ENCODE results near the gene OR10A6.

Gene OR10A6

GRCh38 chr11:7910286-7910788, 20.7 kb downstream of the OR10A6 start:
- no peak for DNase-seq (ENCODE audit: low read depth, low spot score)

GRCh38 chr11:7909585-7910285, 21.3 kb downstream of the OR10A6 start:
- DNase-seq (ENCODE audit: low read depth, low spot score) = no peak

DNA sequence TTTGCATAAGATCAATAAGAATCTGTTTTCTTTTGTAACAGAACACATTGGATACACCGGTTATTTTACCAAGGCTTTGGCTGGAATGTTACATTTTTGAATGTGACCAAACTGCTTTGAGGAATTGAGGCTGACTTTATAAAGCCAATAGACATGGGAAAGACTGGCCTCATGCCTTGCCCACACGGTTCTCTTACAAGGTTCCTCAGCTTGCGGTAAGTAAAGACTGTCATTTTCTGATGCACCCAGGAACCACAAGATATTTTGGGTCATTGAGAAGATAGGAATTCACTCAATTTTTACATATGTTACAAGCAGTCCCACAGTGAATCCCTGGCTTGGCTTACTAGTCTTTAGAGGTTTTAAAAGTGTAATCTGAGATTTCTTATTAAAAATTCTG, 23.9 kb downstream of the OR10A6 start:
- DNase-seq (ENCODE audit: low read depth, low spot score) = no peak

DNA sequence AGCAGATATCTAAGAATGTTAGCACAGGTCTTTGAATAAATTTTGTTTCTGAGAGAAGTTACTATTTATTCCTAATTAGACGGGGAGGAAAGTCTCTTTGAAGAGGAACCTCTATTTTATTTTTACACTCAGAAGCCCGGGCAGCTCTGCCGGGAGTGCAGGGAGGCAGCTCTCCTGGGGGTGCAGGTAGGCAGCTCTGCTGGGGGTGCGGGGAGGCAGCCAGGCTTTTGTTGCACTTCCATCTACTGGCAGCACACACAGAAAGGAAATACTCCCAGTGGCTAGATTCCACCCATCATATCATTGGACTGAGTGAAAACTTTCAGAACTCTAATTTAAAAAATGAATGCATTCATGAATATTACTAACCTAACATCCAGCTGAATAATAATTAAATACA, 24.6 kb downstream of the OR10A6 start:
- DNase-seq (ENCODE audit: low read depth, low spot score) = no peak

DNA sequence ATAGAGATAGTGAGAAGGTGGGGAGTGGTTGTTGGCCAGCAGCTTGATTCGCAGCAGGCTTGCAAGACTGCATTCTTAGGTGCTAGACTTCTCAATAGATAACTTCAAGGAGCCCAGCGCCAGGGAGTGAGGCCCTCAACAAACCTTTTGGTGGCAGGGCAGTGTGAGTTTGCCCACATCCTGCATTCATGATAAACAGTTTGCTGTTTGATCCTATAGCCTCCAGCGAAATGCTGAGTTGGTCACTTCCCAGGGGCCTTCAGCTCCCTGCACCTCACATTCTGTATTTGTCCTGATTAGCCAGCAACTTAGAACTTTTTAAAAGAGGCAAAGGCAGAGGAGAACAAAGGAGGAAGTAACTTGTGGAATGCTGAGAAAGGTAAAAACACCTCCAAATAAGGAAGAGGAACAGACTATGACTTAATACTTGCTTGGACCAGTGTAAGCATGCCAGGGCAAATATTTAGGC, 25.1 kb downstream of the OR10A6 start:
- DNase-seq (ENCODE audit: low read depth, low spot score) = no peak

GRCh38 chr11:7905549-7905948, 25.5 kb downstream of the OR10A6 start:
- DNase-seq (ENCODE audit: low read depth, low spot score) = no peak

DNA sequence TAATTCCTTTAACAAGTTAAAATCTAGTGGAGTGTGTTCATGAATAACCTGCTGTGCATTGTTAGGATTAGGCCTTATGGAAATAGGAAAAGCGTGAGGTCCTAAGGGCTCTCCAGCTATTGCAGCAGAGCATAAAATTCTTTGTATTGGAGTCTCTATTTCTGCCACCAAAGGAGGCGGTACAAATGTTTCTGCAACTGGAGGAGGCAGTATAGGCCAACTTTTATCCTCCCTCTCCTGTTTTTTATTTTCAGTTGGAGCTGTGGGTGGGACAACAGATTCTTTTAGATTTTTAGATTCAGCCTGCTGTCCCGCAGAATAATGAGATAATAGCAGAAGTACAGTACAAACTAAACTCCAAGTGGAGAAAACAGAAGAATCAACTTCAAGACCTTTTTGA, 26.2 kb downstream of the OR10A6 start:
- DNase-seq (ENCODE audit: low read depth, low spot score) = no peak

GRCh38 chr11:7903940-7904339, 27.1 kb downstream of the OR10A6 start:
- DNase-seq (ENCODE audit: low read depth, low spot score) = no peak

GRCh38 chr11:7901319-7901854, 29.7 kb downstream of the OR10A6 start:
- no peak for DNase-seq (ENCODE audit: low read depth, low spot score)

DNA sequence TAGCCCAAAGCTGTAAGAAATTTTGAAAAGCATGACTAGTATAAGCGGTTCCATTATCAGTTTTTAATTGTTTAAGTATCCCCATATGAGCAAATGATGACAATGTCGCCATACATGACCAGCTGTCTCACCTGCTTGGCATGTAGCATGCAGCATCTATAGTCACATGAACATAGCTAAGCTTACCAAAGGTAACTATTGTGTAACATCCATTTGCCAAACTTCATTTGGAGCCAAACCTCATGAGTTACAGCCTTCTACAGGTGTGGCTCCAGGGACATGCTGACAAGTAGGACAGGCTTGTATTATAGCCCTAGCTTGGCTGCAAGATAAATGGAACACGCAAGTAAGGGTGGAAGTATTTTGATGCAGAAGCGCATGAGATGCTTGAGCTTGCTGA, 30.4 kb downstream of the OR10A6 start:
- DNase-seq (ENCODE audit: low read depth, low spot score) = no peak

DNA sequence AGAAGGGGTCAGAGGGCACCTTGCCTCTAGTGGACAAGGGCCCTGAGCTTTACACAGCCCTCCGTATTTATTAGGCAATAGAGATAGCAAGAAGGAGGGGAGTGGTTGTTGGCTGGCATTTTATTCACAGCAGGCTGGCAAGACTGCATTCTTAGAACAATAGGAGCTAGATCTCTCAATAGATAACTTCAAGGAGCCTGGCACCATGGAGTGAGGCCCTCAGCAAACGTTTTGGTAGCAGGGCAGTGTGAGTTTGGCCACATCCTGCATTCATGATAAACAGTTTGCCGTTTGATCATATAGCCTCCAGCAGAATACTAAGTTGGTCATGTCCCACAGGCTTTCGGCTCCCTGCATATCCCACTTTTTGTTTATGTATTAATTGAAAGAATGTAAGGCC, 31.6 kb downstream of the OR10A6 start:
- no peak for DNase-seq (ENCODE audit: low read depth, low spot score)

GRCh38 chr11:7898666-7899283, 32.3 kb downstream of the OR10A6 start:
- no peak for DNase-seq (ENCODE audit: low read depth, low spot score)

GRCh38 chr11:7896009-7896785, 34.9 kb downstream of the OR10A6 start:
- no peak for DNase-seq (ENCODE audit: low read depth, low spot score)

GRCh38 chr11:7894251-7894650, 36.8 kb downstream of the OR10A6 start:
- no peak for DNase-seq (ENCODE audit: low read depth, low spot score)

- DNase-seq (ENCODE audit: low read depth, low spot score) = no peak
Measured at GRCh38 chr11:7893796-7894195, 37.3 kb downstream of the OR10A6 start.

DNA sequence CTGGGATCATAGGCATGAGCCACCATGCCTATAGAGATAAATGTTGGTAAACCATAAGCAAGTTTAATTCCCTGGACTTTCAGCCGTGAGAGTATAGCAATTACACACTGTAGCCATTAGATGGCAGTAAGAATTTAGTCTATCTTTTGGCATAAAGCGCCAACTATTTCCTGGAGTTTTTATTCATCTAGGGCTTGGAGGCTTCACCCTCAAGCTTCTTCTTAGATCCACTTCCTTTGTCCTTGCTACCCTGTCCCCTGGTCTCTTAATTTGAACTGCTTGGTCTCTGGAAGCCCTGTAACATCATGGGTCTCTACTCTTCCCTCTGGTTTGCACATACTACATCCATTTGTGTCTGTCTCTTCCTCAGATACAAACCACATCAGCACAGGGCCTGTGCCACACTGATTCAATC, 38.2 kb downstream of the OR10A6 start:
- no peak for DNase-seq (ENCODE audit: low read depth, low spot score)

- DNase-seq (ENCODE audit: low read depth, low spot score) = no peak
Measured at GRCh38 chr11:7892059-7892699, 38.9 kb downstream of the OR10A6 start.

GRCh38 chr11:7890417-7891172, 40.5 kb downstream of the OR10A6 start:
- no peak for DNase-seq (ENCODE audit: low read depth, low spot score)

- DNase-seq (ENCODE audit: low read depth, low spot score) = no peak
Measured at GRCh38 chr11:7889985-7890384, 41.1 kb downstream of the OR10A6 start.

DNA sequence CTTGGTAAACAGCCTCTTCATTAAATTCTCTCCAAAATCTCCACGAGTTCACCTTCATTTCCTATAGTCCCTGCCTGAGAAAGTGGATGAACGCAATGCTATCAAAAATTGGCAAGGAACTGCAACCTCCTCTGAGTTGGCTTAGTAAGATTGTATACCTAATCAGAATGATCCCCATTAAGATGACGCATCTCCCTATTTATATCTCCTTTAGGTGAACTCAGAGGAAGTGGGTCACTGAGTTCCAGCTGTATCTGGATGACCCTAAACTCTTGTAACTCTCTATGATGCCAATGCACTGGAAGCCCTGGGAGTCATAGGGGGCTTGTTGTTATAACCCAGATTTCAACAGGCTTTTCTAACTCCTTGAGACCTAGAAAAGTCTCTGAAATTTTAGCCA, 48.2 kb downstream of the OR10A6 start:
- no peak for DNase-seq (ENCODE audit: low read depth, low spot score)
